OCI-LY1 (cell line): ENCODE measurements around the gene GTF3C5.

Source experiments
- H2AFZ ChIP-seq: fragments of 200-600 bp; sonication (generic), shearing (Covaris generic); 2 replicates; pipeline ENCODE4 v1.6.0; 2014; ENCODE audit warnings: antibody characterized with exemption, mild to moderate bottlenecking, low read length
- H3F3A ChIP-seq: fragments of 200-600 bp; sonication (generic), shearing (Covaris generic); 2 replicates; pipeline ENCODE4 v1.6.0; 2014; ENCODE audit warnings: mild to moderate bottlenecking, antibody characterized with exemption, low read length, moderate library complexity; ENCODE audit not compliant: insufficient read depth
- H3K27ac ChIP-seq: fragments of 200-600 bp; sonication (generic); 2 replicates; pipeline ENCODE4 v1.5.1; 2014; ENCODE audit warnings: low read length, mixed run types, mild to moderate bottlenecking, low read depth; ENCODE audit not compliant: poor library complexity, severe bottlenecking
- H3K27me3 ChIP-seq: fragments of 200-600 bp; sonication (generic); 2 replicates; pipeline ENCODE4 v1.6.0; 2014; ENCODE audit warnings: antibody characterized with exemption, mild to moderate bottlenecking, low read length, moderate library complexity; ENCODE audit not compliant: insufficient read depth
- H3K36me3 ChIP-seq: fragments of 200-600 bp; sonication (generic); 2 replicates; pipeline ENCODE4 v1.6.1; 2014; ENCODE audit warnings: mild to moderate bottlenecking, antibody characterized with exemption, low read length, moderate library complexity, mixed read lengths; ENCODE audit not compliant: insufficient read depth
- H3K4me1 ChIP-seq: fragments of 200-600 bp; sonication (generic); 2 replicates; pipeline ENCODE4 v1.5.1; 2014; ENCODE audit warnings: mild to moderate bottlenecking, low read length, moderate library complexity; ENCODE audit not compliant: insufficient read depth, severe bottlenecking
- H3K4me2 ChIP-seq: fragments of 200-600 bp; sonication (generic), shearing (Covaris generic); 2 replicates; pipeline ENCODE4 v1.6.1; 2014; ENCODE audit warnings: low read length
- H3K4me3 ChIP-seq: fragments of 200-600 bp; sonication (generic); 2 replicates; pipeline ENCODE4 v1.5.1; 2014; ENCODE audit warnings: low read length, low read depth, mild to moderate bottlenecking, mixed read lengths; ENCODE audit not compliant: poor library complexity, severe bottlenecking
- H3K79me2 ChIP-seq: fragments of 200-600 bp; shearing (Covaris generic); 2 replicates; pipeline ENCODE4 v1.6.1; 2016; ENCODE audit warnings: mixed run types, low read length, mixed read lengths; ENCODE audit not compliant: insufficient read depth
- H3K9ac ChIP-seq: fragments of 200-600 bp; sonication (generic), shearing (Covaris generic); 2 replicates; pipeline ENCODE4 v1.6.1; 2014; ENCODE audit warnings: mild to moderate bottlenecking, low read length, mixed read lengths
- H3K9me2 ChIP-seq: fragments of 200-600 bp; sonication (generic), shearing (Covaris generic); 2 replicates; pipeline ENCODE4 v1.6.1; 2014; ENCODE audit warnings: low read depth, mild to moderate bottlenecking, low read length, mixed read lengths
- H3K9me3 ChIP-seq: fragments of 200-600 bp; shearing (Covaris generic); 2 replicates; pipeline ENCODE4 v1.6.1; 2014; ENCODE audit warnings: low read length, mixed read lengths
- H4K20me1 ChIP-seq: fragments of 200-600 bp; sonication (generic), shearing (Covaris generic); 2 replicates; pipeline ENCODE4 v1.6.0; 2016; ENCODE audit warnings: mild to moderate bottlenecking, low read length; ENCODE audit not compliant: insufficient read depth
- CTCF ChIP-seq: fragments of 200-600 bp; sonication (generic), shearing (Covaris generic); IDR thresholded peaks from 2 replicates; pipeline ENCODE4 v1.5.1; 2017; ENCODE audit warnings: mild to moderate bottlenecking, antibody characterized with exemption, low read length, moderate library complexity, mixed read lengths
- EZH2 ChIP-seq: fragments of 200-600 bp; sonication (generic), shearing (Covaris generic); IDR thresholded peaks from 2 replicates; pipeline ENCODE4 v1.8.0; 2017; ENCODE audit warnings: borderline replicate concordance, mixed run types, mild to moderate bottlenecking, antibody characterized with exemption, low read length, moderate library complexity, mixed read lengths

GTF3C5 gene

DNA sequence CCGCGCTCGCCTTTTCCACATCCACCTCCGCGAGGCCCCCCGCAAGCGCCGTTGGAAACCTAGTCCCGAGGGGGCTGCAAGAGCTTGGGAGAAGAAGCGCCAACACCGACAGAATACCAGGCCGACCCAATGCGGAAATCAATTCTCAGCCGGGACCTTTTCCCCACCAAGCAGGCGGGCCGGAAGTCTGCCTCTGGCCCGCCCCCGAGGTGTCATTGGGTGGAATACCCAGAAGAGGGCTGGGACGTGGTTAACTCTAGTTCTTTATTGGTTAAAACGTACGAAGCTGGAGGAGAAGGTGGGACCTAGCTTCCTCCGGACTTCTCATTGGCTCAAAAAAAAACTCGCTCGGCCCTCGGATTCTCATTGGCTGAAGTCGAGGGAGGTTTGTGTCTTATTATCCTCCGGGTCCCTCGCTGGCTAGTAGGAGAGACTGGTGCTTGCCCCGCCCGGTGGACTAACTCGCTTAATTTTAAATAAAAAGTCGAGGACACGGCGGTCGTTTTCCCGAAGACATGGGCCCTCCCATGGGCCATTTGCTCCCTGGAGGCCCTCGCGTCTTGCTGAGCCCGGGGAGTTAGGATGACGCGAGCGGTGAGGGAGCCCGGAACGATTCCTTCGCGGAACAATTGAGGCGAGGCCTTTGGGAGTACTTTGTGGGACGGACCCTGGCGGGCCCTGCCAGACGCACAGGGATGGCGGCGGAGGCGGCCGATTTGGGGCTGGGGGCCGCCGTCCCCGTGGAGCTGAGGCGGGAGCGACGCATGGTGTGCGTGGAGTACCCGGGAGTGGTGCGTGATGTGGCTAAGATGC, at the start of gene GTF3C5:
Gene GTF3C5, plus strand, starts transcription at position 681 of the 813 bp plus-strand sequence. Its CDS starts 15 bp downstream, at position 696.
- H3K27me3 ChIP-seq: no peaks in the 10 kb centered on the region
- H3K4me3 ChIP-seq: peak within 1 kb of the TSS; percentile 93
- peaks cover 22% of the 10 kb centered on the region for H3K4me1 ChIP-seq
- H3K9me3 ChIP-seq: no peaks in the 10 kb centered on the region
- peak within 1 kb of the TSS; percentile 98 for H3K9ac ChIP-seq
- H3K4me2 ChIP-seq: peak within 1 kb of the TSS; percentile 99
- no peaks in the 10 kb centered on the region for H3K9me2 ChIP-seq
- no peak within 1 kb of the TSS for H2AFZ ChIP-seq
- peaks cover 15% of the 10 kb centered on the region; the same call in 1 of the 2 replicates for H3K36me3 ChIP-seq
- TF ChIP-seq CTCF (no peak), EZH2 (no peak)
- H3K27ac ChIP-seq: peak within 1 kb of the TSS; percentile 20
- peaks cover 43% of the 10 kb centered on the region for H3K79me2 ChIP-seq
- no peaks in the 10 kb centered on the region for H4K20me1 ChIP-seq
- no peaks in the 10 kb centered on the region for H3F3A ChIP-seq

- TF ChIP-seq CTCF (no peak), EZH2 (no peak)
- no peak overlapping the region for H3K4me2 ChIP-seq
- peaks cover 10% of the 10 kb centered on the region; the same call in 1 of the 2 replicates for H3K27me3 ChIP-seq
Measured at GRCh38 chr9:132982458-132982857, 48.3 kb upstream of the GTF3C5 start.

GRCh38 chr9:132983491-132984201, 47.2 kb upstream of the GTF3C5 start:
- Histone ChIP-seq H3K79me2 (no peaks in the 10 kb centered on the region), H4K20me1 (no peaks in the 10 kb centered on the region), H3F3A (no peaks in the 10 kb centered on the region), H2AFZ (no peak overlapping the region), H3K9me3 (no peaks in the 10 kb centered on the region), H3K4me1 (peaks cover 3% of the 10 kb centered on the region), H3K9me2 (no peaks in the 10 kb centered on the region), H3K27ac (no peak overlapping the region), H3K36me3 (no peaks in the 10 kb centered on the region), H3K4me2 (no peak overlapping the region), H3K27me3 (peaks cover 10% of the 10 kb centered on the region; the same call in 1 of the 2 replicates), H3K9ac (no peak overlapping the region), H3K4me3 (no peak overlapping the region)
- no peak for TF ChIP-seq CTCF
- no peak for TF ChIP-seq EZH2

More at GRCh38 chr9:132982458-132982857, 48.3 kb upstream of the GTF3C5 start:
- no peaks in the 10 kb centered on the region for H3K79me2 ChIP-seq
- no peaks in the 10 kb centered on the region for H3K9me2 ChIP-seq
- peaks cover 13% of the 10 kb centered on the region for H3K4me1 ChIP-seq
- no peak overlapping the region for H3K4me3 ChIP-seq
- H2AFZ ChIP-seq: no peak overlapping the region
- H3K9ac ChIP-seq: no peak overlapping the region
- no peaks in the 10 kb centered on the region for H4K20me1 ChIP-seq
- no peak overlapping the region for H3K27ac ChIP-seq
- H3K9me3 ChIP-seq: no peaks in the 10 kb centered on the region
- H3F3A ChIP-seq: no peaks in the 10 kb centered on the region
- no peaks in the 10 kb centered on the region for H3K36me3 ChIP-seq
